ENCODE data around the gene CD59.

GRCh38 chr11:33724644-33725035 is 11.6 kb downstream of the CD59 start:
- TF ChIP-seq EP300 (IDR thresholded peaks at IDR 0.05) (no peak), ESRRA (IDR thresholded peaks at IDR 0.05; ENCODE audit: borderline replicate concordance, low read length) (no peak), RAD21 (conservative IDR thresholded peaks at IDR 0.05 in 1 of 2, IDR thresholded peaks at IDR 0.05 in 1 of 2) (no peak), POLR2A (IDR thresholded peaks at IDR 0.05; ENCODE audit: low read length) (no peak), CTCF (IDR thresholded peaks at IDR 0.05) (no peak), BHLHE40 (IDR thresholded peaks at IDR 0.05; ENCODE audit: low read depth, low read length) (no peak), RARB (CRISPR knock-in tag; IDR thresholded peaks at IDR 0.05) (no peak), EHMT2 (IDR thresholded peaks at IDR 0.05; ENCODE audit: low read depth) (no peak), PBX3 (IDR thresholded peaks at IDR 0.05) (no peak), MAX (IDR thresholded peaks at IDR 0.05) (no peak), RFX5 (IDR thresholded peaks at IDR 0.05) (no peak), TP53 (CRISPR knock-in tag; IDR thresholded peaks at IDR 0.05) (no peak), ZNF302 (CRISPR knock-in tag; IDR thresholded peaks at IDR 0.05) (no peak), KDM5A (IDR thresholded peaks at IDR 0.05) (no peak)

Measured in A549 (cell line).